A673 (cell line): ENCODE measurements around the gene KRAS. TPM values are rescaled to one million over a fixed set of nuclear protein-coding genes. Genes with fewer than 3 reads are reported as not detected.
A peak's percentile ranks its signal among the peaks of the same experiment; 100 is the strongest.

ENCODE experiments used
- BruUV-seq: library from RNA; stranded (reverse); fragments of 400-500 nt; replicated peaks from 2 replicates; lab custom pipeline; 2021; lab: Mats Ljungman, UMichigan
- CTCF ChIA-PET: fragments of 300-600 bp; sonication (Branson Sonifier 250); formaldehyde crosslinking; loops from one replicate; lab custom pipeline; 2022; ENCODE audit warnings: antibody characterized with exemption; lab: Charles Lee
- POLR2A ChIA-PET: fragments of 300-600 bp; sonication (Branson Sonifier 250); formaldehyde crosslinking; loops from one replicate; lab custom pipeline; 2022; ENCODE audit warnings: antibody characterized with exemption; ENCODE audit not compliant: low non-redundant PET; lab: Charles Lee
- DNase-seq: peaks from one replicate; pipeline ENCODE4 v3.0.0-alpha.2; 2015; ENCODE audit warnings: low spot score
- H3K27ac ChIP-seq: fragments of 200-600 bp; sonication (generic); 2 replicates; pipeline ENCODE4 v1.5.1; 2016; ENCODE audit warnings: mixed run types, low read depth, mild to moderate bottlenecking, mixed read lengths, antibody characterized with exemption, low read length; ENCODE audit not compliant: poor library complexity, severe bottlenecking
- H3K27me3 ChIP-seq: fragments of 200-600 bp; sonication (generic); replicated peaks from 2 replicates; pipeline ENCODE4 v1.6.1; 2017; ENCODE audit warnings: mixed run types, low read depth, mild to moderate bottlenecking, mixed read lengths, antibody characterized with exemption, low read length; ENCODE audit not compliant: insufficient read depth, poor library complexity
- H3K36me3 ChIP-seq: fragments of 200-600 bp; sonication (generic); 2 replicates; pipeline ENCODE4 v1.6.1; 2016; ENCODE audit warnings: mixed run types, mild to moderate bottlenecking, mixed read lengths, antibody characterized with exemption, low read length; ENCODE audit not compliant: insufficient read depth, poor library complexity, severe bottlenecking
- H3K4me1 ChIP-seq: fragments of 200-600 bp; sonication (generic); 2 replicates; pipeline ENCODE4 v1.6.1; 2017; ENCODE audit warnings: mixed run types, mild to moderate bottlenecking, mixed read lengths, antibody characterized with exemption, low read length; ENCODE audit not compliant: insufficient read depth, poor library complexity, severe bottlenecking
- H3K4me3 ChIP-seq: fragments of 200-600 bp; sonication (generic); 2 replicates; pipeline ENCODE4 v1.5.1; 2016; ENCODE audit warnings: low read depth, mixed run types, mild to moderate bottlenecking, mixed read lengths, low read length; ENCODE audit not compliant: poor library complexity, severe bottlenecking
- H3K9me3 ChIP-seq: fragments of 200-600 bp; sonication (generic); 2 replicates; pipeline ENCODE4 v1.6.1; 2016; ENCODE audit warnings: mixed run types, low read depth, mild to moderate bottlenecking, mixed read lengths, antibody characterized with exemption, low read length; ENCODE audit not compliant: poor library complexity, severe bottlenecking
- EZH2 ChIP-seq: fragments of 200-600 bp; sonication (generic); IDR thresholded peaks from 2 replicates; pipeline ENCODE4 v1.6.1; 2017; ENCODE audit warnings: borderline replicate concordance, low read depth, mild to moderate bottlenecking, mixed read lengths, antibody characterized with exemption, low read length; ENCODE audit not compliant: poor library complexity, severe bottlenecking
- intact Hi-C: fragments of 100-400 bp; cut with micrococcal nuclease; formaldehyde crosslinking; loops from one replicate; pipeline ENCODE4 v1.10.0; 2022; ENCODE audit not compliant: unreplicated experiment
- total RNA-seq: library from RNA; stranded (reverse); gene quantifications from 2 replicates; pipeline ENCODE4 v1.2.3, GENCODE V29; 2021
- TF ChIP-seq, protein P1 (sequence below): fragments of 300-800, 200-600 bp; sonication (generic); conservative IDR thresholded peaks from 2 replicates; pipeline ENCODE4 v1.5.1; 2017; ENCODE audit warnings: low read depth, mild to moderate bottlenecking, antibody characterized with exemption, low read length, moderate library complexity, mixed read lengths

Gene KRAS
- total RNA-seq, 1 experiment from 2014 or later = 25.2 TPM

DNA sequence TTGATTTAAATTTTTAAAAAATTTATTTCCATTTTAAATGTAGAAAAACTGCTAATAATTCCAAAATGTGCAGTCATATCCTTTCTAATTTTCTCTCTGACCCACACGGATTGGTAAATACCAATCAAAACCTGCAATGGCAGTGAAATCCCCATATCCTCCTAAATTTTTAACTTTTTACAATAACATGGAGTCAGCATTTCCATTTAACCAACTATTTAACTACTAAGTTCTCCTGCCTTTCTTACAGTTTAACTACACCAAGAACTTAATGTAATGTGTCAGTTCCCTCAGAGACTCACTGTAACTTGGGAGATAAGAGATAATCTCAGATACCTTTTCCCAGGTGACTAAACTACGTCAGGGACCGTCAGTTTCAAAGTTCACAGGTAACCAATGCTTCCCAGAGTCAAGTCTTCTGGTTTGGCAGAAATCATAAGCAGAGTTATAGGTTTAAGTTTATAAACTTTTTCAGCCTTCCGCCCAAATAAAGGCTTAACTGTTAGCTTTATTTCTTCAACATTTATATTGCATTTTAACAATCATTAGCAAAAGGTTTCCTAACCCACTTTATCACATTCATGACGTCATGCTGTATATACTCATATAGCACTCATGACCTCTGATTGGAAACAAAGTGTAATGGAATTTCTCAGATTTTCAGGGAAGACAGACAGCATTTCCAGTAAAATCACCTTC lies 7.6 kb downstream of the KRAS start:
- ChIA-PET CTCF (no interaction called here), POLR2A (no interaction called here)
- Histone ChIP-seq H3K4me1 (no peaks in the 10 kb centered on the region), H3K27ac (no peak overlapping the region), H3K9me3 (no peaks in the 10 kb centered on the region), H3K4me3 (no peak overlapping the region), H3K27me3 (no peaks in the 10 kb centered on the region), H3K36me3 (no peaks in the 10 kb centered on the region)
- TF ChIP-seq, protein P1, sequence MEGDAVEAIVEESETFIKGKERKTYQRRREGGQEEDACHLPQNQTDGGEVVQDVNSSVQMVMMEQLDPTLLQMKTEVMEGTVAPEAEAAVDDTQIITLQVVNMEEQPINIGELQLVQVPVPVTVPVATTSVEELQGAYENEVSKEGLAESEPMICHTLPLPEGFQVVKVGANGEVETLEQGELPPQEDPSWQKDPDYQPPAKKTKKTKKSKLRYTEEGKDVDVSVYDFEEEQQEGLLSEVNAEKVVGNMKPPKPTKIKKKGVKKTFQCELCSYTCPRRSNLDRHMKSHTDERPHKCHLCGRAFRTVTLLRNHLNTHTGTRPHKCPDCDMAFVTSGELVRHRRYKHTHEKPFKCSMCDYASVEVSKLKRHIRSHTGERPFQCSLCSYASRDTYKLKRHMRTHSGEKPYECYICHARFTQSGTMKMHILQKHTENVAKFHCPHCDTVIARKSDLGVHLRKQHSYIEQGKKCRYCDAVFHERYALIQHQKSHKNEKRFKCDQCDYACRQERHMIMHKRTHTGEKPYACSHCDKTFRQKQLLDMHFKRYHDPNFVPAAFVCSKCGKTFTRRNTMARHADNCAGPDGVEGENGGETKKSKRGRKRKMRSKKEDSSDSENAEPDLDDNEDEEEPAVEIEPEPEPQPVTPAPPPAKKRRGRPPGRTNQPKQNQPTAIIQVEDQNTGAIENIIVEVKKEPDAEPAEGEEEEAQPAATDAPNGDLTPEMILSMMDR = no peak
- no peak for TF ChIP-seq EZH2
- DNase-seq = no peak
- BruUV-seq = no TSS peak
- intact Hi-C loops = no loop called here

DNA sequence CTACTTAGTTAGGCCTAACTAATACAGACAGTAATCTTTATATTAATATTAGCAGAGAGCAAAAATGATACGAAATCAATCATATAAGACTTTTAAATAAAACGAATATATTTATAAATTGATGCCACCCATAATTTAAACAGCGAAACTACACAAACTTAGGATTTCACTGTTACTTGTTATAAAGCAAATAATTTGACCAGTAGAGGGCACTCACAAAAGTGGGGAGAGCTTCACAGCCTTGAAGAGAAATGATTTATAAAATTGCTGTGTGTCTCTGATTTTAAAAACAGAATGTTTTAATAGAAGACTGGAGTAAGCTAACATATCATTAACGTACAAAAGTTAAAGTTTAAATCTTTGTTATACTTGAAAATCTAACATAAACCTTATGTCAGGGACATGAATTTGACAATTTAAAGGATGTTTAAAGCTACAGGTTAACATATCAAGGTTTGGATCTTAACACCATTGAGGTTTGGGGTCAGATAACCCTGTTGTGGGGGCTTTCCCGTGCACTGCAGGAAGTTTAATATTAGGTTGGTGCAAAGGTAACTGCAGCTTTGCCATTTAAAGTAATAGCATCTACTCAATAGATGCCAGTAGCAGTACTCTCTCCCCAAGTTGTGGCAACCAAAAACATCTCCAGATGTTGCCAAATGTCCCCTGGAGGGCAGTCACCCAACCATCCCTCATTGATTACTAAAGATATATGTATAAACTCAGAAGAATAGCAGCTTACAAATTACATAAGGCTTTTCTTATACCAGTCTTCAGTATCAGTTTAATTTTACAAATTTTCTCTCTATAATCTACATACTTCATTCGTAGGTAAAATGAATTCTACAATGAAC lies 9.3 kb downstream of the KRAS start:
- intact Hi-C loops = no loop called here
- no TSS peak for BruUV-seq
- no peaks in the 10 kb centered on the region for H3K27me3 ChIP-seq
- ChIA-PET POLR2A (no interaction called here), CTCF (interaction anchor here (0.7 to 1.9 kb wide), 2 partner anchors 146 to 342 kb away, joined by 3 to 13 read pairs; no protein-coding TSS in a partner anchor)
- no peak overlapping the region for H3K27ac ChIP-seq
- peaks cover 4% of the 10 kb centered on the region for H3K36me3 ChIP-seq
- H3K4me3 ChIP-seq = no peak overlapping the region
- TF ChIP-seq EZH2 = no peak
- TF ChIP-seq, protein P1 = peak; percentile 86
- no peaks in the 10 kb centered on the region for H3K9me3 ChIP-seq
- H3K4me1 ChIP-seq = peaks cover under 1% of the 10 kb centered on the region
- peak; percentile 60 for DNase-seq

DNA sequence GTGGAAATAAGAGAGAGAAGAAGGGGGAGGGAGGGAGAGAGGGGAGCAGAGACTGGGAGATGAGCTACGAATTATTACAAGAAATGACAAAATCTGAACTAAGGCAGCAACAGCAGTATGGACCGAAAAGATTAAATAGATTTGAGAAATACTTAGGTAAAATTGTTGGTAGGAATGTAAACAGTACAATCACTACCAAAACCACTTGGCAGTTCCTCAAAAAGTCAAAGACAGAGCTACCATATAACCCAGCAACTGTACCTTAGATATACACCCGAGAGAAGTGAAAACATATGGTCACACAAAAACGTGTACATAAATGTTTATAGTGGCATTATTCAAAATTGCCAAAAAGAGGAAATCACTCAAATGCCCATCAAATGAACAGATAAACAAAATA lies 14.1 kb downstream of the KRAS start:
- Histone ChIP-seq H3K4me3 (no peak overlapping the region), H3K9me3 (no peaks in the 10 kb centered on the region), H3K27ac (no peak overlapping the region), H3K27me3 (no peaks in the 10 kb centered on the region), H3K4me1 (peaks cover 9% of the 10 kb centered on the region), H3K36me3 (peaks cover 4% of the 10 kb centered on the region)
- no TSS peak for BruUV-seq
- CTCF ChIA-PET = no interaction called here
- POLR2A ChIA-PET = no interaction called here
- no peak for DNase-seq
- TF ChIP-seq, protein P1 = no peak
- no peak for TF ChIP-seq EZH2
- intact Hi-C loops = no loop called here
